HL-60 (cell line): ENCODE results near the gene PIP5K1C.
A peak's percentile ranks its signal among the peaks of the same experiment; 100 is the strongest.

ENCODE experiments used
- DNase-seq, 2 experiments: peaks; one replicate each; pipeline ENCODE4 v3.0.0-alpha.2; 2010 to 2020; ENCODE audit warnings: low read depth in 1 of 2, low spot score in 1 of 2
- H3K27ac ChIP-seq: fragments of 250-450 bp; sonication (Bioruptor Pico); replicated peaks from 2 replicates; pipeline ENCODE4 v1.5.1; 2020; ENCODE audit warnings: mild to moderate bottlenecking, moderate library complexity
- H3K27me3 ChIP-seq: fragments of 250-450 bp; sonication (Bioruptor Pico); 2 replicates; pipeline ENCODE4 v1.5.1; 2021; ENCODE audit warnings: mild to moderate bottlenecking, moderate library complexity; ENCODE audit not compliant: insufficient read depth, poor library complexity, severe bottlenecking
- H3K4me3 ChIP-seq: replicated peaks from 2 replicates; pipeline ENCODE4 v1.5.1; 2011; ENCODE audit warnings: mild to moderate bottlenecking, control low read depth, low read length; ENCODE audit not compliant: insufficient read depth
- GABPA ChIP-seq: IDR thresholded peaks from 2 replicates; pipeline ENCODE4 v1.6.1; 2012; ENCODE audit warnings: low read depth
- POLR2AphosphoS5 ChIP-seq: IDR thresholded peaks from 2 replicates; pipeline ENCODE4 v1.6.1; 2012; ENCODE audit warnings: low read depth
- SPI1 ChIP-seq: IDR thresholded peaks from 2 replicates; pipeline ENCODE4 v1.6.1; 2012; ENCODE audit warnings: low read depth, mild to moderate bottlenecking, borderline replicate concordance
- TF ChIP-seq, protein P1 (sequence below): IDR thresholded peaks from 2 replicates; pipeline ENCODE4 v1.6.1; 2012; ENCODE audit warnings: low read depth; ENCODE audit not compliant: insufficient replicate concordance
- TF ChIP-seq, protein P2 (sequence below): IDR thresholded peaks from one replicate; pipeline ENCODE4 v1.5.1; 2011; ENCODE audit warnings: low read length, control low read depth, inconsistent platforms; ENCODE audit not compliant: insufficient read depth

Gene PIP5K1C

DNA sequence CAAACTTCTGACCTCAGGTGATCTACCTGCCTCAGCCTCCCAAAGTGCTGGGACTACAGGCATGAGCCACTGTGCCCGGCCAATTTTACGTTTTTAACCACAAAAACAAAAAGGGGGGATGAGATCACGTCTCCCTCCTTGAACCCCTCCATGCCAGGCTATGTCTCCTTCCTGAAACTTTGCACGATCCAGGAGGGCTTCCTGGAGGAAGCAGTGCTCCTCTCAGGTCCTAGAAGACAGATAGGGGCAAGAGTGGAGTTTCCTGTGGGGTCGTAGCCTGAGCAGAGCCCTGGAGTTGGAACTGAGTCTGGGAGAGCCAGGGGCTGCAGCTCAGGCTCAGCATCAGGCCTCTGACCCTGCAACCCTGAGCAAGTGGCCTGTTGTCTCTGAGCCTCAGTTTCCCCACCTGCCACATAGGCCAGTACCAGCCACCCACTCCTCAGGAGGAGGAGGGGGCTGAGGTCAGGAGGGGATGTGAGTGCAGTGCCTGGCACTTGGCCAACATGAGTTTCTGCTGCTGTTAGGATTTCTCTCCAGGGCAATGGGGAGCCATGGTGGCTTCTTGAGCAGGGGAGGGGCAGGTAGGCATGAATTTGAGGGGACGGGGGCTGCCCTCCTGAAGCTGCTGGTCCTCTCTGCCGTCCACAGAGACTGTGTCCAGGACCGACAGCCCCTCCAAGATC is 45.2 kb upstream of the PIP5K1C start:
- Histone ChIP-seq H3K27ac (no peak overlapping the region), H3K4me3 (no peak overlapping the region), H3K27me3 (no peaks in the 10 kb centered on the region)
- no peak for DNase-seq
- TF ChIP-seq GABPA (no peak), SPI1 (no peak), POLR2AphosphoS5 (no peak)
- TF ChIP-seq, protein P1, sequence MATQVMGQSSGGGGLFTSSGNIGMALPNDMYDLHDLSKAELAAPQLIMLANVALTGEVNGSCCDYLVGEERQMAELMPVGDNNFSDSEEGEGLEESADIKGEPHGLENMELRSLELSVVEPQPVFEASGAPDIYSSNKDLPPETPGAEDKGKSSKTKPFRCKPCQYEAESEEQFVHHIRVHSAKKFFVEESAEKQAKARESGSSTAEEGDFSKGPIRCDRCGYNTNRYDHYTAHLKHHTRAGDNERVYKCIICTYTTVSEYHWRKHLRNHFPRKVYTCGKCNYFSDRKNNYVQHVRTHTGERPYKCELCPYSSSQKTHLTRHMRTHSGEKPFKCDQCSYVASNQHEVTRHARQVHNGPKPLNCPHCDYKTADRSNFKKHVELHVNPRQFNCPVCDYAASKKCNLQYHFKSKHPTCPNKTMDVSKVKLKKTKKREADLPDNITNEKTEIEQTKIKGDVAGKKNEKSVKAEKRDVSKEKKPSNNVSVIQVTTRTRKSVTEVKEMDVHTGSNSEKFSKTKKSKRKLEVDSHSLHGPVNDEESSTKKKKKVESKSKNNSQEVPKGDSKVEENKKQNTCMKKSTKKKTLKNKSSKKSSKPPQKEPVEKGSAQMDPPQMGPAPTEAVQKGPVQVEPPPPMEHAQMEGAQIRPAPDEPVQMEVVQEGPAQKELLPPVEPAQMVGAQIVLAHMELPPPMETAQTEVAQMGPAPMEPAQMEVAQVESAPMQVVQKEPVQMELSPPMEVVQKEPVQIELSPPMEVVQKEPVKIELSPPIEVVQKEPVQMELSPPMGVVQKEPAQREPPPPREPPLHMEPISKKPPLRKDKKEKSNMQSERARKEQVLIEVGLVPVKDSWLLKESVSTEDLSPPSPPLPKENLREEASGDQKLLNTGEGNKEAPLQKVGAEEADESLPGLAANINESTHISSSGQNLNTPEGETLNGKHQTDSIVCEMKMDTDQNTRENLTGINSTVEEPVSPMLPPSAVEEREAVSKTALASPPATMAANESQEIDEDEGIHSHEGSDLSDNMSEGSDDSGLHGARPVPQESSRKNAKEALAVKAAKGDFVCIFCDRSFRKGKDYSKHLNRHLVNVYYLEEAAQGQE = no peak
- TF ChIP-seq, protein P2, sequence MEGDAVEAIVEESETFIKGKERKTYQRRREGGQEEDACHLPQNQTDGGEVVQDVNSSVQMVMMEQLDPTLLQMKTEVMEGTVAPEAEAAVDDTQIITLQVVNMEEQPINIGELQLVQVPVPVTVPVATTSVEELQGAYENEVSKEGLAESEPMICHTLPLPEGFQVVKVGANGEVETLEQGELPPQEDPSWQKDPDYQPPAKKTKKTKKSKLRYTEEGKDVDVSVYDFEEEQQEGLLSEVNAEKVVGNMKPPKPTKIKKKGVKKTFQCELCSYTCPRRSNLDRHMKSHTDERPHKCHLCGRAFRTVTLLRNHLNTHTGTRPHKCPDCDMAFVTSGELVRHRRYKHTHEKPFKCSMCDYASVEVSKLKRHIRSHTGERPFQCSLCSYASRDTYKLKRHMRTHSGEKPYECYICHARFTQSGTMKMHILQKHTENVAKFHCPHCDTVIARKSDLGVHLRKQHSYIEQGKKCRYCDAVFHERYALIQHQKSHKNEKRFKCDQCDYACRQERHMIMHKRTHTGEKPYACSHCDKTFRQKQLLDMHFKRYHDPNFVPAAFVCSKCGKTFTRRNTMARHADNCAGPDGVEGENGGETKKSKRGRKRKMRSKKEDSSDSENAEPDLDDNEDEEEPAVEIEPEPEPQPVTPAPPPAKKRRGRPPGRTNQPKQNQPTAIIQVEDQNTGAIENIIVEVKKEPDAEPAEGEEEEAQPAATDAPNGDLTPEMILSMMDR = no peak

DNA sequence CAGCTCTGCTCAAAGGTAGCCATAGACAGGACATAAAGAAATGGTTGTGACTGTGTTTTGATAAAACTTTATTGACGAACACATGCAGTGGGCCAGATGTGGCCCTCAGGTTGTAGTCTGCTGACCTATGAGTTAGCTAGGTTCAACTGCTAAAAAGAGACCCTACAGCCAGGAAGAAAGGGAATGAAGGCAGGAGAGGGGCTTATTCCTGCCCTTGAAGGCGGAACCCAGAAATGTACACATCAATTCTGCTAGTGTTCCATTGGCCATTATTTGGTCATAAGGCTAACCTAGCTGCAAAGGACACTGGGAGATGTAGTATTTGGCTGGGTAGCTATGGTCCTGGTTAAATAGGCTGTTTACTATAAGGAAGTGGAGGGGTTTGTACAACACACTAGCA is 43.2 kb upstream of the PIP5K1C start:
- no peaks in the 10 kb centered on the region for H3K27me3 ChIP-seq
- no peak overlapping the region for H3K27ac ChIP-seq
- no peak overlapping the region for H3K4me3 ChIP-seq
- peak in 1 of 2 experiments; percentile 34 for DNase-seq
- peak; percentile 28; the same call in 1 of the 2 replicates for TF ChIP-seq SPI1
- TF ChIP-seq, protein P2 = no peak

DNA sequence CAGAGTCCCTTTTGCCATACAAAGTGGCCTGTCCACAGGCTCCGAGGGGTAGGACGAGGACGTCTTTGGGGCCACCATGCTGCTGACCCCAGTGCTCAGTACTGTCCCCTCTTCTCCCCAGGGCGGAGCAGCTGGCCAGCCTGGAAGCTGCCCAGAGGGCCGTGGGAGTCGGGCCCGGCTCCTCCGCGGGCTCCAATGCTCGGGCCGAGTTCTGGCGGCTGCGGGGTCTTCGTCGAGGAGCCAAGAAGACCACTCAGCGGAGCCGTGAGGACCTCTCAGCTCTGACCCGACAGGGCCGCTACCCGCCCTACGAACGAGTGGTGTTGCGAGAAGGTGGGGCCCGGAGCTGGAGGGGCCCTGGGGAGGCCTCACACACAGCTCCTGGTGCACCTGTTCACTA is 40.2 kb upstream of the PIP5K1C start:
- DNase-seq = no peak
- Histone ChIP-seq H3K4me3 (no peak overlapping the region), H3K27me3 (no peaks in the 10 kb centered on the region), H3K27ac (no peak overlapping the region)
- no peak for TF ChIP-seq GABPA
- TF ChIP-seq SPI1 = no peak
- TF ChIP-seq, protein P2 = no peak
- TF ChIP-seq POLR2AphosphoS5 = no peak
- TF ChIP-seq, protein P1 = no peak
